Mesenchymal stem cell (in vitro differentiated cells and primary cell): ENCODE results near the gene DGKD.

Experiments used
- DNase-seq: peaks from one replicate; pipeline ENCODE4 v3.0.0-alpha.2; 2013
- H2AFZ ChIP-seq: one replicate; pipeline ENCODE4 v1.6.1; 2013; ENCODE audit warnings: low read depth, mild to moderate bottlenecking, control low read depth, inconsistent platforms, low read length, moderate library complexity
- H2AK5ac ChIP-seq: 2 replicates; pipeline ENCODE4 v1.6.1; 2013; ENCODE audit warnings: low read length, moderate library complexity, mild to moderate bottlenecking, inconsistent platforms; ENCODE audit not compliant: severe bottlenecking
- H2BK120ac ChIP-seq: one replicate; pipeline ENCODE4 v1.6.1; 2013; ENCODE audit warnings: low read depth, mild to moderate bottlenecking, inconsistent platforms, low read length, moderate library complexity
- H2BK12ac ChIP-seq, 2 experiments: one replicate each; pipeline ENCODE4 v1.6.1; 2013; ENCODE audit warnings: inconsistent platforms in 2 of 2, low read length in 2 of 2, mild to moderate bottlenecking in 2 of 2, moderate library complexity in 2 of 2, control low read depth in 1 of 2
- H2BK15ac ChIP-seq: one replicate; pipeline ENCODE4 v1.6.1; 2013; ENCODE audit warnings: mild to moderate bottlenecking, low read depth, inconsistent platforms; ENCODE audit not compliant: poor library complexity, severe bottlenecking
- H2BK5ac ChIP-seq: 2 replicates; pipeline ENCODE4 v1.6.1; 2013; ENCODE audit warnings: low read depth, mild to moderate bottlenecking, low read length, control low read depth, inconsistent platforms; ENCODE audit not compliant: poor library complexity, severe bottlenecking
- H3K14ac ChIP-seq, 2 experiments: one replicate each; pipeline ENCODE4 v1.6.1; 2013; ENCODE audit warnings: inconsistent platforms in 2 of 2, low read length in 2 of 2, control low read depth in 1 of 2, mild to moderate bottlenecking in 1 of 2, moderate library complexity in 1 of 2
- H3K18ac ChIP-seq, 2 experiments: one replicate each; pipeline ENCODE4 v1.6.1; 2013; ENCODE audit warnings: inconsistent platforms in 2 of 2, low read length in 2 of 2, control low read depth in 1 of 2, low read depth in 1 of 2, mild to moderate bottlenecking in 1 of 2
- H3K23ac ChIP-seq, 2 experiments: one replicate each; pipeline ENCODE4 v1.6.1; 2013; ENCODE audit warnings: inconsistent platforms in 2 of 2, low read length in 2 of 2, mild to moderate bottlenecking in 2 of 2, moderate library complexity in 2 of 2, control low read depth in 1 of 2
- H3K27ac ChIP-seq: 2 replicates; pipeline ENCODE4 v1.5.1; 2013; ENCODE audit warnings: mild to moderate bottlenecking, moderate library complexity, low read length, control low read depth, inconsistent platforms; ENCODE audit not compliant: poor library complexity, severe bottlenecking
- H3K27me3 ChIP-seq, 2 experiments: 2 replicates each; pipeline versions ENCODE4 v1.6.1 to v1.7.0; 2013; ENCODE audit warnings: low read length in 2 of 2, mild to moderate bottlenecking in 2 of 2, moderate library complexity in 2 of 2, control low read depth in 1 of 2, inconsistent platforms in 1 of 2; ENCODE audit not compliant: control insufficient read depth in 1 of 2, insufficient read depth in 1 of 2
- H3K36me3 ChIP-seq, 2 experiments: 2 replicates each; pipeline versions ENCODE4 v1.6.1 to v1.7.0; 2013; ENCODE audit warnings: low read length in 2 of 2, control low read depth in 1 of 2, inconsistent platforms in 1 of 2, low read depth in 1 of 2, mild to moderate bottlenecking in 1 of 2; ENCODE audit not compliant: insufficient read depth in 2 of 2, control insufficient read depth in 1 of 2
- H3K4ac ChIP-seq, 2 experiments: one replicate each; pipeline ENCODE4 v1.6.1; 2013; ENCODE audit warnings: inconsistent platforms in 2 of 2, low read length in 2 of 2, mild to moderate bottlenecking in 2 of 2, moderate library complexity in 2 of 2, control low read depth in 1 of 2, low read depth in 1 of 2
- H3K4me1 ChIP-seq: 2 replicates; pipeline ENCODE4 v1.6.1; 2013; ENCODE audit warnings: low read depth, low read length, control low read depth; ENCODE audit not compliant: control insufficient read depth, insufficient read depth
- H3K4me2 ChIP-seq: 2 replicates; pipeline ENCODE4 v1.6.1; 2013; ENCODE audit warnings: low read length, mild to moderate bottlenecking, inconsistent platforms; ENCODE audit not compliant: poor library complexity, severe bottlenecking
- H3K4me3 ChIP-seq, 2 experiments: 2 replicates each; pipeline versions ENCODE4 v1.5.1 to v1.7.0; 2013; ENCODE audit warnings: low read length in 2 of 2, mild to moderate bottlenecking in 2 of 2, control low read depth in 1 of 2, low read depth in 1 of 2; ENCODE audit not compliant: insufficient read depth in 1 of 2
- H3K79me1 ChIP-seq: replicated peaks from 2 replicates; pipeline ENCODE4 v1.6.1; 2013; ENCODE audit warnings: mild to moderate bottlenecking, control low read depth, low read length, inconsistent platforms; ENCODE audit not compliant: poor library complexity, severe bottlenecking
- H3K9ac ChIP-seq: 2 replicates; pipeline ENCODE4 v1.7.0; 2013; ENCODE audit warnings: mild to moderate bottlenecking, low read length, moderate library complexity
- H3K9me3 ChIP-seq: 2 replicates; pipeline ENCODE4 v1.7.0; 2013; ENCODE audit warnings: mild to moderate bottlenecking, low read length; ENCODE audit not compliant: control insufficient read depth
- H4K8ac ChIP-seq: one replicate; pipeline ENCODE4 v1.6.1; 2013; ENCODE audit warnings: inconsistent platforms, mild to moderate bottlenecking, low read length, moderate library complexity
- H4K91ac ChIP-seq: one replicate; pipeline ENCODE4 v1.6.1; 2013; ENCODE audit warnings: mild to moderate bottlenecking, low read length, inconsistent platforms
- WGBS: methylation state at CpG from one replicate; pipeline ENCODE4 v1.1.7; 2013; ENCODE audit warnings: mixed read lengths; 5-methylcytosine and 5-hydroxymethylcytosine counted together

Gene DGKD

DNA sequence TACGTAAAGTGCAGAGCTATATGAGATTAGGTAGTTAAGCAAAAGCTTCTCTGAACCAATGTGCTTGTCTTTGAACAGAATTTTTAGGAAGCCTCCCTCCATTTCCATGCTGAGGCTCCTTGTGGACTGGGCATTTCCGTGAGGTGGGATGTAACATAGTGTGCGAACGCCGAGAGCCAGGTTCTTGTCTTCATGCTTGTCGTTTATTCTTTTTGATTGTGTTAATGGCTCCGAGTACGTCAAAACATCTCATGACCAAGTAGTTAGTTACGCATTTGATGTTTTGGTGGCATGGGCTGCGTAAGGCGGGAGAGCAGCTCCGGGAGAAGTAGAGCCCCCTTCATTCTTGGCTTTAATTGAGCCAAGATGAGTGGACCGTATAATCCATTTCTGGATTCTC lies 32.9 kb downstream of the DGKD start:
- Histone ChIP-seq H3K4me1 (peaks cover 19% of the 10 kb centered on the region), H4K91ac (no peak overlapping the region), H2BK12ac (no peak overlapping the region), H3K23ac (no peak overlapping the region), H3K36me3 (peaks cover 2 to 4% of the 10 kb centered on the region in 2 experiments), H2BK15ac (no peak overlapping the region), H3K14ac (no peak overlapping the region), H2AK5ac (no peak overlapping the region), H2AFZ (no peak overlapping the region), H4K8ac (no peak overlapping the region), H3K79me1 (peaks cover 37% of the 10 kb centered on the region), H3K18ac (no peak overlapping the region), H3K27ac (no peak overlapping the region), H3K4me2 (no peak overlapping the region), H3K4ac (no peak overlapping the region), H2BK5ac (no peak overlapping the region), H3K9ac (peak overlapping the region; percentile 55), H3K9me3 (no peaks in the 10 kb centered on the region), H3K4me3 (peak overlapping the region in 1 of 2 experiments; percentile 60), H3K27me3 (no peaks in the 10 kb centered on the region), H2BK120ac (no peak overlapping the region)
- WGBS: 97% methylated on average over 13 of the region's 13 CpGs
- no peak for DNase-seq

DNA sequence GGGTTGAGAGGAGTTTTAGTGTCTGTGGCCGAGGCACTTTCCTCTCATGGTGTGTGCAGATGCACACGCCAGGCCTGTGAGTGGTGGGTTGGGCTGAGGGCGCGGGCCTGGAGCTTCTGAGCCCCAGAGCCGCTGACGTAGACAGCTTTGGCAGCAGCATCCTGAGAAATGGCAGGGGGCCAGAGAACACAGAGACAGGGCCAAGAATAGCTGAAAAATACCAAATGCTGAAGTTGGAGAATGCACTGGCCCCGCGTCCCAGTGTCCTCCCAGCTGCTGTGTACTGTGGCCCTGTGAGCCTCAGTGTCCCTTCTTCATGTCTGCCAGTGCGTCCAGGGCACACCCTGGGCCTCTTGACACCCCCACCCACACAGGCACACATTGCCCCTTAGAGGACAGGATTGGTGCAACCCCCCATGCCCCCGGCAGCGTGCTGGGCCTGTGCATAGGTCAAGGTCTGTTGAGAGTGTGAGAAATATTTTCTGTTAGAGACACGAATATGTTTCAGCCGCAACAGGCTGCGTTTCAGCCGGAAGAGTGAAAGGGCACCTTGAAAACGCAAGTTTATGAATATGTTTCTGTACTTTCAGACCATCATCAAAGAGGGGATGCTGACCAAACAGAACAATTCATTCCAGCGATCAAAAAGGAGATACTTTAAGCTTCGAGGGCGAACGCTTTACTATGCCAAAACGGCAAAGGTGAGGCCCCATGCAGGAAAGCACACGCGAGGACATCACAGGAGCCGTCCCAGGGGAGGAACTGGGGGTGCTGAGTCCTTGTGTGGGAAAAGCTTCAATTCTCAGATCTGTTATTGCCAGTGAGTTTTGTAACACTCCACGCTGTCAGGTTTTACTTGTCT lies 33.6 kb downstream of the DGKD start:
- peaks cover 19% of the 10 kb centered on the region for H3K4me1 ChIP-seq
- peaks cover 2 to 4% of the 10 kb centered on the region in 2 experiments for H3K36me3 ChIP-seq
- H2BK12ac ChIP-seq: no peak overlapping the region
- H3K4me2 ChIP-seq: no peak overlapping the region
- no peak overlapping the region for H2BK15ac ChIP-seq
- peak; percentile 53 for DNase-seq
- no peak overlapping the region for H3K23ac ChIP-seq
- no peak overlapping the region for H2BK120ac ChIP-seq
- no peak overlapping the region for H2BK5ac ChIP-seq
- peak overlapping the region in 1 of 2 experiments; percentile 53 for H3K14ac ChIP-seq
- peak overlapping the region; percentile 55 for H3K9ac ChIP-seq
- no peak overlapping the region for H2AK5ac ChIP-seq
- H3K27me3 ChIP-seq: no peaks in the 10 kb centered on the region
- no peak overlapping the region for H3K4ac ChIP-seq
- peak overlapping the region in 1 of 2 experiments; percentile 60 for H3K4me3 ChIP-seq
- H2AFZ ChIP-seq: peak overlapping the region; percentile 36
- WGBS: 91% methylated on average over 24 of the region's 25 CpGs
- H3K79me1 ChIP-seq: peaks cover 34% of the 10 kb centered on the region
- no peak overlapping the region for H4K8ac ChIP-seq
- no peak overlapping the region for H3K27ac ChIP-seq
- H3K18ac ChIP-seq: no peak overlapping the region
- no peak overlapping the region for H4K91ac ChIP-seq
- no peaks in the 10 kb centered on the region for H3K9me3 ChIP-seq

DNA sequence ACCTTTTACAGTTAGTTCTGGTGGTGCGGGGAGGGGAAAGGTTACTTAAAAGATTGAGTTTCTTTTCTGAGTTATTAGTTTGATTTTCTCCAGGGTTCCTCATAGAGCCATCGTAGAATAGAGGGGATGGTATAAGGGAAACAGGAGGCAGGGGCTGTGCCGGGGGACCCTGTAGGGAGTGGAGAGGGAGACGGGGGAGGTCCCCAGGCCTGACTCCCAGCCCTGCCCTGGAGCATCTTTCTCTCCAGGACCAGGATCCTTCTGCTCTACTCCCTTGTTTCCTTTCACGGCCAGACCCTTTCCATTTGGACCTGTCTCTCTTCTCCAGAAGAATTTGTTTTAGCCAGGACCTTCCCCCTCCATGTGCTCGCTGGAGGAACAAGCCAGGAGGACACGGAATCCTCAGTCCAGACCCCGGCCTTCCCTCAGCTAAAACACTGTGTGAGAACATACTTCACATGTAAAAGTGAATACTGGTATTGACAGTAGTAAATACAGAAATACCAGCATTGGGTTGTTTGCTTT lies 35.4 kb downstream of the DGKD start:
- no peak overlapping the region for H3K4me3 ChIP-seq
- no peak overlapping the region for H3K4ac ChIP-seq
- H3K14ac ChIP-seq: no peak overlapping the region
- no peak overlapping the region for H2AFZ ChIP-seq
- H3K18ac ChIP-seq: no peak overlapping the region
- no peak overlapping the region for H3K9ac ChIP-seq
- no peak overlapping the region for H2BK12ac ChIP-seq
- H3K36me3 ChIP-seq: peaks cover 2 to 4% of the 10 kb centered on the region in 2 experiments
- H3K23ac ChIP-seq: no peak overlapping the region
- no peak overlapping the region for H2BK120ac ChIP-seq
- H3K9me3 ChIP-seq: no peaks in the 10 kb centered on the region
- peak overlapping the region; percentile 31 for H2AK5ac ChIP-seq
- peaks cover 23% of the 10 kb centered on the region for H3K79me1 ChIP-seq
- 99% methylated on average over 7 of the region's 8 CpGs for WGBS
- no peak for DNase-seq
- no peak overlapping the region for H4K8ac ChIP-seq
- no peak overlapping the region for H4K91ac ChIP-seq
- no peak overlapping the region for H3K27ac ChIP-seq
- no peaks in the 10 kb centered on the region for H3K27me3 ChIP-seq
- peaks cover 19% of the 10 kb centered on the region for H3K4me1 ChIP-seq
- H2BK15ac ChIP-seq: no peak overlapping the region
- no peak overlapping the region for H3K4me2 ChIP-seq
- H2BK5ac ChIP-seq: no peak overlapping the region

DNA sequence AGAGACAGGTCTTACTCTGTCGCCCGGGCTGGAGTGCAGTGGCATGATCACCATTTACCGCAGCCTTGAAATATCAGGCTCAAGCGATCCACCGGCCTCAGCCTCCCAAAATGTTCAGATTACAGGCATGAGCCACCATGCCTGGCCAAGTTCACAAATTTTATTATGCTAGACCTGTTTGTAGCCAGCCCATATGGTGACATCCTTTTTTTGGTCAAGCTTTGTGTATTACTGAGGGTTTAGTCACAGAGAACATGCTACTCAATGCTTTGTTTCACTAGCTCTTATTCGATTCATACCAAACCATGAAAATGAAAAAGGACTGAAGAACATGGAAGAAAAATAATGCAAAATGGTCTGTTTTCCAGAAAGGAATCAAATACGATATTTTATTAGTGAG lies 41.4 kb downstream of the DGKD start:
- Histone ChIP-seq H3K23ac (no peak overlapping the region), H3K14ac (no peak overlapping the region), H3K4me2 (no peak overlapping the region), H2BK12ac (no peak overlapping the region), H3K79me1 (peaks cover 8% of the 10 kb centered on the region), H3K4ac (no peak overlapping the region), H3K9ac (no peak overlapping the region), H2AK5ac (no peak overlapping the region), H3K27me3 (no peaks in the 10 kb centered on the region), H3K4me1 (peaks cover 6% of the 10 kb centered on the region), H3K27ac (no peak overlapping the region), H2BK15ac (no peak overlapping the region), H2BK120ac (no peak overlapping the region), H2AFZ (no peak overlapping the region), H3K18ac (no peak overlapping the region), H4K8ac (no peak overlapping the region), H3K9me3 (no peaks in the 10 kb centered on the region), H3K4me3 (no peak overlapping the region), H2BK5ac (no peak overlapping the region), H4K91ac (no peak overlapping the region), H3K36me3 (peaks cover 3 to 8% of the 10 kb centered on the region in 2 experiments)
- no peak for DNase-seq
- 98% methylated on average over 7 of the region's 7 CpGs for WGBS
